ENCODE results near the gene APBB1IP. TPM values are rescaled to one million over a fixed set of nuclear protein-coding genes. Genes with fewer than 3 reads are reported as not detected.

Gene APBB1IP
- total RNA-seq, 1 experiment from 2014 or later = 0.22 TPM

DNA sequence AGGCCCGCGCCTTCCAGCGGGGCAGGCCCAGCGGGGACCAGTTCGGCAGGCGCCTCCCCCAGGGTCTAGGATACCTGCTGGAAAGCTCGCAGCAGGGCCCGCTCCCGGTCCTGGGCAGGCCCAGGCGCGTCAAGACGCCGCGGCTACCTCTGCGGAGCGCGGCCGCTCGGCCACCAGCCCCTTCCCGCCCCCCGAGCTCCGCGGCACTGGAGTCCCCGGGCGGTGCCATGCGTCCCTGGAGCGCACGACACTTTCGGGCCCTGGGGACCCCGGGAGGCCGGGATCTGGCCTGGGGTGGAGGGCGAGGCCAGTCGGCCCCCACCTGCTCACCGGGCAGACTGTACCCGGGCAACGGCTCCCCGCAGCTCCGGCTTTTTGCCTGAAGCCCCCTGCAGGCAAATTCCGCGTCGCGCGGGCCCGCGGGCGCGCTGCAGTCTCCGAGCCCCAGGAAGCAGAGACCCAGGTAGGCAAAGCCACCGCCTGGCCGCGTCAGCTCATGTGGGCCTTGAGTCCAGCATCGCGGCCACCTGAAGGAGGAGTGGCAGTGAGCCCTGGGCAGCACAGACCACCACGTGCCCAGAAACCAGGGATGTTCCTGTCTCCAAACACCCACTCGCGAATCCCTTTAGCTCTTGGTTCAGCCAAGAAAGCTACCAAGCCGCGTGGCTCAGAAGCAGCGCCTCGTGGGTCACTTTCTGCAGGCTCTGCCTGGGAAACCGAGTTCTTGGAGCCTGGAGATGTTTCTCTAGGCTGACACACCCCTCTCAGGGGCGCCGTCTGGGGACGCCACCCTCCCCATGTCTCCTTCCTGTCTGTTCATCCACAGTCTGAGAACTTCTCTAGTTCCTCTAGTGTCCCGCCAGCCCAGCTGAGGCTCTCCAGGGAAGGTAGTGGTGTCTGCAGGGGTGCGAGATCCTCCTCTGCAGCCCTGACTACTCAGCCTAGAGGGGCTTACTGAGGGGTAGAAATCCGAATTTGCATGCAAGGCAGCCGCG, 46.1 kb upstream of the APBB1IP start:
- POLR2A ChIA-PET = interaction anchor here (0.6 to 0.7 kb wide), 2 partner anchors 9 to 28 kb away, joined by 3 to 4 read pairs; no protein-coding TSS in a partner anchor
- no peaks in the 10 kb centered on the region for H3K36me3 Mint-ChIP-seq
- DNase-seq (ENCODE audit: low spot score) (peak; percentile 51), ATAC-seq (peak; percentile 85)
- CTCF ChIA-PET = interaction anchor here (0.9 to 1.7 kb wide), 5 partner anchors 17 to 142 kb away, joined by 3 to 7 read pairs (median 4); no protein-coding TSS in a partner anchor
- peaks cover 32% of the 10 kb centered on the region for H3K27me3 Mint-ChIP-seq (ENCODE audit: low read depth)
- H3K4me3 Mint-ChIP-seq = peak overlapping the region; percentile 60
- peaks cover 16% of the 10 kb centered on the region for H3K9me3 Mint-ChIP-seq
- H3K4me1 Mint-ChIP-seq = peaks cover 4% of the 10 kb centered on the region; the same call in 1 of the 2 replicates
- no peak overlapping the region for H3K27ac Mint-ChIP-seq
- TF ChIP-seq SMAD4 (CRISPR knock-in tag; IDR thresholded peaks at IDR 0.05) = no peak
- 0 out of 2 replicates have a peak, but pooled peaks have one; percentile 31 for TF ChIP-seq TP53 (CRISPR knock-in tag; IDR thresholded peaks at IDR 0.05)
- no peak for TF ChIP-seq ATF1 (CRISPR knock-in tag; IDR thresholded peaks at IDR 0.05)
- no peak for TF ChIP-seq NR1H2 (CRISPR knock-in tag; IDR thresholded peaks at IDR 0.05)
- TF ChIP-seq, protein P1, sequence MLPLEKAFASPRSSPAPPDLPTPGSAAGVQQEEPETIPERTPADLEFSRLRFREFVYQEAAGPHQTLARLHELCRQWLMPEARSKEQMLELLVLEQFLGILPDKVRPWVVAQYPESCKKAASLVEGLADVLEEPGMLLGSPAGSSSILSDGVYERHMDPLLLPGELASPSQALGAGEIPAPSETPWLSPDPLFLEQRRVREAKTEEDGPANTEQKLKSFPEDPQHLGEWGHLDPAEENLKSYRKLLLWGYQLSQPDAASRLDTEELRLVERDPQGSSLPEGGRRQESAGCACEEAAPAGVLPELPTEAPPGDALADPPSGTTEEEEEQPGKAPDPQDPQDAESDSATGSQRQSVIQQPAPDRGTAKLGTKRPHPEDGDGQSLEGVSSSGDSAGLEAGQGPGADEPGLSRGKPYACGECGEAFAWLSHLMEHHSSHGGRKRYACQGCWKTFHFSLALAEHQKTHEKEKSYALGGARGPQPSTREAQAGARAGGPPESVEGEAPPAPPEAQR (CRISPR knock-in tag; IDR thresholded peaks at IDR 0.05) = no peak
- TF ChIP-seq ETV6 (CRISPR knock-in tag; IDR thresholded peaks at IDR 0.05) = 0 out of 2 replicates have a peak, but pooled peaks have one; percentile 15
- TF ChIP-seq TCF7 (CRISPR knock-in tag; IDR thresholded peaks at IDR 0.05; ENCODE audit: low read depth) = no peak
- TF ChIP-seq ZNF263 (CRISPR knock-in tag; IDR thresholded peaks at IDR 0.05; ENCODE audit: low read depth) = no peak
- no peak for TF ChIP-seq ESRRA (CRISPR knock-in tag; IDR thresholded peaks at IDR 0.05; ENCODE audit: borderline replicate concordance)
- TF ChIP-seq ZNF138 (CRISPR knock-in tag; conservative IDR thresholded peaks at IDR 0.05) = no peak
- no peak for TF ChIP-seq EMX1 (CRISPR knock-in tag; IDR thresholded peaks at IDR 0.05)
- no peak for TF ChIP-seq CREB1 (CRISPR knock-in tag; IDR thresholded peaks at IDR 0.05)
- no peak for TF ChIP-seq ELF4 (CRISPR knock-in tag; IDR thresholded peaks at IDR 0.05; ENCODE audit: low read depth)
- TF ChIP-seq ZNF219 (CRISPR knock-in tag; IDR thresholded peaks at IDR 0.05; ENCODE audit: borderline replicate concordance) = no peak
- TF ChIP-seq, protein P2, sequence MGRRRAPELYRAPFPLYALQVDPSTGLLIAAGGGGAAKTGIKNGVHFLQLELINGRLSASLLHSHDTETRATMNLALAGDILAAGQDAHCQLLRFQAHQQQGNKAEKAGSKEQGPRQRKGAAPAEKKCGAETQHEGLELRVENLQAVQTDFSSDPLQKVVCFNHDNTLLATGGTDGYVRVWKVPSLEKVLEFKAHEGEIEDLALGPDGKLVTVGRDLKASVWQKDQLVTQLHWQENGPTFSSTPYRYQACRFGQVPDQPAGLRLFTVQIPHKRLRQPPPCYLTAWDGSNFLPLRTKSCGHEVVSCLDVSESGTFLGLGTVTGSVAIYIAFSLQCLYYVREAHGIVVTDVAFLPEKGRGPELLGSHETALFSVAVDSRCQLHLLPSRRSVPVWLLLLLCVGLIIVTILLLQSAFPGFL (CRISPR knock-in tag; IDR thresholded peaks at IDR 0.05; ENCODE audit: borderline replicate concordance) = no peak
- TF ChIP-seq NR3C1 (CRISPR knock-in tag; conservative IDR thresholded peaks at IDR 0.05; ENCODE audit: low read depth) = no peak
- TF ChIP-seq, protein P3, sequence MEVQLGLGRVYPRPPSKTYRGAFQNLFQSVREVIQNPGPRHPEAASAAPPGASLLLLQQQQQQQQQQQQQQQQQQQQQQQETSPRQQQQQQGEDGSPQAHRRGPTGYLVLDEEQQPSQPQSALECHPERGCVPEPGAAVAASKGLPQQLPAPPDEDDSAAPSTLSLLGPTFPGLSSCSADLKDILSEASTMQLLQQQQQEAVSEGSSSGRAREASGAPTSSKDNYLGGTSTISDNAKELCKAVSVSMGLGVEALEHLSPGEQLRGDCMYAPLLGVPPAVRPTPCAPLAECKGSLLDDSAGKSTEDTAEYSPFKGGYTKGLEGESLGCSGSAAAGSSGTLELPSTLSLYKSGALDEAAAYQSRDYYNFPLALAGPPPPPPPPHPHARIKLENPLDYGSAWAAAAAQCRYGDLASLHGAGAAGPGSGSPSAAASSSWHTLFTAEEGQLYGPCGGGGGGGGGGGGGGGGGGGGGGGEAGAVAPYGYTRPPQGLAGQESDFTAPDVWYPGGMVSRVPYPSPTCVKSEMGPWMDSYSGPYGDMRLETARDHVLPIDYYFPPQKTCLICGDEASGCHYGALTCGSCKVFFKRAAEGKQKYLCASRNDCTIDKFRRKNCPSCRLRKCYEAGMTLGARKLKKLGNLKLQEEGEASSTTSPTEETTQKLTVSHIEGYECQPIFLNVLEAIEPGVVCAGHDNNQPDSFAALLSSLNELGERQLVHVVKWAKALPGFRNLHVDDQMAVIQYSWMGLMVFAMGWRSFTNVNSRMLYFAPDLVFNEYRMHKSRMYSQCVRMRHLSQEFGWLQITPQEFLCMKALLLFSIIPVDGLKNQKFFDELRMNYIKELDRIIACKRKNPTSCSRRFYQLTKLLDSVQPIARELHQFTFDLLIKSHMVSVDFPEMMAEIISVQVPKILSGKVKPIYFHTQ (CRISPR knock-in tag; IDR thresholded peaks at IDR 0.05) = no peak
- TF ChIP-seq NR2C2 (CRISPR knock-in tag; IDR thresholded peaks at IDR 0.05) = no peak
- no peak for TF ChIP-seq RORB (CRISPR knock-in tag; IDR thresholded peaks at IDR 0.05)
- TF ChIP-seq TEAD4 (CRISPR knock-in tag; IDR thresholded peaks at IDR 0.05) = no peak
- TF ChIP-seq ZNF396 (CRISPR knock-in tag; IDR thresholded peaks at IDR 0.05; ENCODE audit: borderline replicate concordance) = no peak
- TF ChIP-seq ZNF423 (CRISPR knock-in tag; IDR thresholded peaks at IDR 0.05) = peak; percentile 65
- no peak for TF ChIP-seq SMAD3 (CRISPR knock-in tag; IDR thresholded peaks at IDR 0.05; ENCODE audit: borderline replicate concordance)
- TF ChIP-seq, protein P4, sequence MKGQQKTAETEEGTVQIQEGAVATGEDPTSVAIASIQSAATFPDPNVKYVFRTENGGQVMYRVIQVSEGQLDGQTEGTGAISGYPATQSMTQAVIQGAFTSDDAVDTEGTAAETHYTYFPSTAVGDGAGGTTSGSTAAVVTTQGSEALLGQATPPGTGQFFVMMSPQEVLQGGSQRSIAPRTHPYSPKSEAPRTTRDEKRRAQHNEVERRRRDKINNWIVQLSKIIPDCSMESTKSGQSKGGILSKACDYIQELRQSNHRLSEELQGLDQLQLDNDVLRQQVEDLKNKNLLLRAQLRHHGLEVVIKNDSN (CRISPR knock-in tag; IDR thresholded peaks at IDR 0.05) = peak; percentile 59
- TF ChIP-seq, protein P5, sequence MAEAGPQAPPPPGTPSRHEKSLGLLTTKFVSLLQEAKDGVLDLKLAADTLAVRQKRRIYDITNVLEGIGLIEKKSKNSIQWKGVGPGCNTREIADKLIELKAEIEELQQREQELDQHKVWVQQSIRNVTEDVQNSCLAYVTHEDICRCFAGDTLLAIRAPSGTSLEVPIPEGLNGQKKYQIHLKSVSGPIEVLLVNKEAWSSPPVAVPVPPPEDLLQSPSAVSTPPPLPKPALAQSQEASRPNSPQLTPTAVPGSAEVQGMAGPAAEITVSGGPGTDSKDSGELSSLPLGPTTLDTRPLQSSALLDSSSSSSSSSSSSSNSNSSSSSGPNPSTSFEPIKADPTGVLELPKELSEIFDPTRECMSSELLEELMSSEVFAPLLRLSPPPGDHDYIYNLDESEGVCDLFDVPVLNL (CRISPR knock-in tag; IDR thresholded peaks at IDR 0.05; ENCODE audit: borderline replicate concordance, low read depth) = no peak
- TF ChIP-seq, protein P6, sequence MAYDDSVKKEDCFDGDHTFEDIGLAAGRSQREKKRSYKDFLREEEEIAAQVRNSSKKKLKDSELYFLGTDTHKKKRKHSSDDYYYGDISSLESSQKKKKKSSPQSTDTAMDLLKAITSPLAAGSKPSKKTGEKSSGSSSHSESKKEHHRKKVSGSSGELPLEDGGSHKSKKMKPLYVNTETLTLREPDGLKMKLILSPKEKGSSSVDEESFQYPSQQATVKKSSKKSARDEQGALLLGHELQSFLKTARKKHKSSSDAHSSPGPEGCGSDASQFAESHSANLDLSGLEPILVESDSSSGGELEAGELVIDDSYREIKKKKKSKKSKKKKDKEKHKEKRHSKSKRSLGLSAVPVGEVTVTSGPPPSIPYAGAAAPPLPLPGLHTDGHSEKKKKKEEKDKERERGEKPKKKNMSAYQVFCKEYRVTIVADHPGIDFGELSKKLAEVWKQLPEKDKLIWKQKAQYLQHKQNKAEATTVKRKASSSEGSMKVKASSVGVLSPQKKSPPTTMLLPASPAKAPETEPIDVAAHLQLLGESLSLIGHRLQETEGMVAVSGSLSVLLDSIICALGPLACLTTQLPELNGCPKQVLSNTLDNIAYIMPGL (CRISPR knock-in tag; IDR thresholded peaks at IDR 0.05) = peak; percentile 37; the same call in 1 of the 2 replicates
